DOHH2 (cell line): ENCODE measurements around the gene LSM7.

Experiments used
- EZH2phosphoT487 ChIP-seq: fragments of 200-600 bp; sonication (generic); IDR thresholded peaks from 2 replicates; pipeline ENCODE4 v1.6.1; 2017; ENCODE audit warnings: borderline replicate concordance, mild to moderate bottlenecking, antibody characterized with exemption, low read length, moderate library complexity, mixed read lengths
- TF ChIP-seq, protein P1 (sequence below): fragments of 200-600 bp; sonication (generic); IDR thresholded peaks from one replicate; pipeline ENCODE4 v1.5.1; 2014; ENCODE audit warnings: antibody characterized with exemption, mild to moderate bottlenecking, low read depth, low read length; ENCODE audit not compliant: poor library complexity, severe bottlenecking

DNA sequence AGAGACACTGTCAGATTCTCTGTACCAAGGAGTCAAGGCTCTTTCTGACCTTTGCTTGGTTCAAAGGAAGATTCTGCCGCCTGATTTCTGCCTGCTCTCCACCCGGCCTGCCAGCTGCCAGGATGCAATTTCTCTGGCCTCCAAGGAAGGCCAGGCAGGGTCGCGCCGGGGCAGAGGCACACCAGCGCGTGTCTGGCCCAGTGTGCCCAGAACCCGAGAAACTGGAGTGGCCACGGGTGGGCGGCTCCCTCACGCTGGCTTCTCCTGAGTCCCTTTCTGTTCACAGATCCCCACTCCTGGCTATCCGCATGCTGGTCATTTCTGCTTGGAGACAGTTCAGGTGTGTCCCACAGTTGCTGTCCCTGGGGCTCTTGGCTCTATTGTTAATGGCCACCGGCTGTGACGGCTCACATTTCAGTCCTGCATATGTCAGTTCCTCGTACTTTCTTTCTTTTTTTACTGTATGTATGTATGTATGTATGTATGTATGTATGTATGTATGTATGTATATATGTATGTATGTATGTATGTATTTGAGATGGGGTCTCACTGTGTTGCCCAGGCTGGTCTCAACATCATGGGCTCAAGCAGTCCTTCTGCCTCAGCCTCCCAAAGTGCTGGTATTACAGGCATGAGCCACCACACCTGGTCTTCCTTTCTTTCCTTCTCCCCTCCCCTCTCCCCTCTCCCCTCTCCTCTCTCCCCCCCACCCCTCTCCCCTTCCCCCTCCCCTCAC, 48.6 kb upstream of the LSM7 start:
- TF ChIP-seq, protein P1, sequence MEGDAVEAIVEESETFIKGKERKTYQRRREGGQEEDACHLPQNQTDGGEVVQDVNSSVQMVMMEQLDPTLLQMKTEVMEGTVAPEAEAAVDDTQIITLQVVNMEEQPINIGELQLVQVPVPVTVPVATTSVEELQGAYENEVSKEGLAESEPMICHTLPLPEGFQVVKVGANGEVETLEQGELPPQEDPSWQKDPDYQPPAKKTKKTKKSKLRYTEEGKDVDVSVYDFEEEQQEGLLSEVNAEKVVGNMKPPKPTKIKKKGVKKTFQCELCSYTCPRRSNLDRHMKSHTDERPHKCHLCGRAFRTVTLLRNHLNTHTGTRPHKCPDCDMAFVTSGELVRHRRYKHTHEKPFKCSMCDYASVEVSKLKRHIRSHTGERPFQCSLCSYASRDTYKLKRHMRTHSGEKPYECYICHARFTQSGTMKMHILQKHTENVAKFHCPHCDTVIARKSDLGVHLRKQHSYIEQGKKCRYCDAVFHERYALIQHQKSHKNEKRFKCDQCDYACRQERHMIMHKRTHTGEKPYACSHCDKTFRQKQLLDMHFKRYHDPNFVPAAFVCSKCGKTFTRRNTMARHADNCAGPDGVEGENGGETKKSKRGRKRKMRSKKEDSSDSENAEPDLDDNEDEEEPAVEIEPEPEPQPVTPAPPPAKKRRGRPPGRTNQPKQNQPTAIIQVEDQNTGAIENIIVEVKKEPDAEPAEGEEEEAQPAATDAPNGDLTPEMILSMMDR: no peak
- no peak for TF ChIP-seq EZH2phosphoT487
